ENCODE measurements around the gene ZDHHC13.

The ZDHHC13 gene

DNA sequence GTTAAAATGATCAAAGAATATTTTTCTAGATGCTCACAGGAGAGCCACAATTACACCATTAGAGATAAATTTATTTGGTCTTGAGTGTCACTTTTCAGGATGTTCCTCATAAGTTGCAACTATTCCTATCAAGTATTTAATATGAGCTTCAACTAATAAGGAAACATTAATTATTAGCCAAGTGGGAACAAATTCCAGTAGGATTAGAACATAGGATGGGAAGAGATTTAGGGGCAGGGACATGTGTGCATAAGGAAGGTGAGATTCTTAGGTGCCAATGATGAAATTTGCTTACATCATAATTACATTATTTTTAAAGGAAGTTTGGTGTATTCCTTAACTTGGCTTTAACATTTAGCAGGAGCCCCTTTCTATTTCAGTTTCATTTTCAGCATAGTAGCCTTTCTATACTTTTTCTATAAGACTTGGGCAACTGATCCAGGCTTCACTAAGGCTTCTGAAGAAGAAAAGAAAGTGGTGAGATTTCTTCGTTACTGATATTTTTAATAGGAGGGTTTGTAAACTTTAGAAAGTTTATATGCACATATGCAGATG is 46.1 kb downstream of the ZDHHC13 start:
- Histone ChIP-seq H3K36me3 (ENCODE audit: control insufficient read depth, insufficient read depth, low read length) (peaks cover 3% of the 10 kb centered on the region), H3K4me3 (replicated peaks; ENCODE audit: low read depth, low read length) (no peak overlapping the region), H3K27me3 (replicated peaks; ENCODE audit: control insufficient read depth, insufficient read depth, low read length) (no peaks in the 10 kb centered on the region)
- no peak for DNase-seq (ENCODE audit: extremely low read depth, insufficient read length)
- TF ChIP-seq, protein P1, sequence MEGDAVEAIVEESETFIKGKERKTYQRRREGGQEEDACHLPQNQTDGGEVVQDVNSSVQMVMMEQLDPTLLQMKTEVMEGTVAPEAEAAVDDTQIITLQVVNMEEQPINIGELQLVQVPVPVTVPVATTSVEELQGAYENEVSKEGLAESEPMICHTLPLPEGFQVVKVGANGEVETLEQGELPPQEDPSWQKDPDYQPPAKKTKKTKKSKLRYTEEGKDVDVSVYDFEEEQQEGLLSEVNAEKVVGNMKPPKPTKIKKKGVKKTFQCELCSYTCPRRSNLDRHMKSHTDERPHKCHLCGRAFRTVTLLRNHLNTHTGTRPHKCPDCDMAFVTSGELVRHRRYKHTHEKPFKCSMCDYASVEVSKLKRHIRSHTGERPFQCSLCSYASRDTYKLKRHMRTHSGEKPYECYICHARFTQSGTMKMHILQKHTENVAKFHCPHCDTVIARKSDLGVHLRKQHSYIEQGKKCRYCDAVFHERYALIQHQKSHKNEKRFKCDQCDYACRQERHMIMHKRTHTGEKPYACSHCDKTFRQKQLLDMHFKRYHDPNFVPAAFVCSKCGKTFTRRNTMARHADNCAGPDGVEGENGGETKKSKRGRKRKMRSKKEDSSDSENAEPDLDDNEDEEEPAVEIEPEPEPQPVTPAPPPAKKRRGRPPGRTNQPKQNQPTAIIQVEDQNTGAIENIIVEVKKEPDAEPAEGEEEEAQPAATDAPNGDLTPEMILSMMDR (IDR thresholded peaks at IDR 0.05; ENCODE audit: insufficient read depth, low read length, poor library complexity, severe bottlenecking), result no peak

DNA sequence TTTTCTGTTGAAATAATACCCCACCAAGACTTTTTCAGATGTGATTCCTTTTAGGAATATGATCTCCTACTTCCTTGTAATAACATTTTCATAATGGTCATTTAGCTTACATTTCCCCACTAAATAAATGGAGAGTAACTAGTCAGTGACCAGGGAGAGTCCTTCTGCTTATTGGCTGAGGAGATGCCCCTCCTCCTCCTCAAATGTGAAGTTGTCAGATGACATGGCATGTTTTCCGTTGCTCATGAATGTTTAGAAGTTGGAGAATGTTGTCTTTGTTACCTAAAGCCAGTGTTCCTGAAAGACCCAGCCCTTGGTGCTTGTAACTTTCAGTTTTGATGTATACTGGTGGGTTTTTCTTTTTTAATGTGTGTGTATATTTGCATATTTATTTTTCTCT is 46.6 kb downstream of the ZDHHC13 start:
- Histone ChIP-seq H3K27me3 (replicated peaks; ENCODE audit: control insufficient read depth, insufficient read depth, low read length) (no peaks in the 10 kb centered on the region), H3K36me3 (ENCODE audit: control insufficient read depth, insufficient read depth, low read length) (peaks cover 3% of the 10 kb centered on the region), H3K4me3 (replicated peaks; ENCODE audit: low read depth, low read length) (no peak overlapping the region)
- TF ChIP-seq, protein P1 (IDR thresholded peaks at IDR 0.05; ENCODE audit: insufficient read depth, low read length, poor library complexity, severe bottlenecking), result no peak
- no peak for DNase-seq (ENCODE audit: extremely low read depth, insufficient read length)

DNA sequence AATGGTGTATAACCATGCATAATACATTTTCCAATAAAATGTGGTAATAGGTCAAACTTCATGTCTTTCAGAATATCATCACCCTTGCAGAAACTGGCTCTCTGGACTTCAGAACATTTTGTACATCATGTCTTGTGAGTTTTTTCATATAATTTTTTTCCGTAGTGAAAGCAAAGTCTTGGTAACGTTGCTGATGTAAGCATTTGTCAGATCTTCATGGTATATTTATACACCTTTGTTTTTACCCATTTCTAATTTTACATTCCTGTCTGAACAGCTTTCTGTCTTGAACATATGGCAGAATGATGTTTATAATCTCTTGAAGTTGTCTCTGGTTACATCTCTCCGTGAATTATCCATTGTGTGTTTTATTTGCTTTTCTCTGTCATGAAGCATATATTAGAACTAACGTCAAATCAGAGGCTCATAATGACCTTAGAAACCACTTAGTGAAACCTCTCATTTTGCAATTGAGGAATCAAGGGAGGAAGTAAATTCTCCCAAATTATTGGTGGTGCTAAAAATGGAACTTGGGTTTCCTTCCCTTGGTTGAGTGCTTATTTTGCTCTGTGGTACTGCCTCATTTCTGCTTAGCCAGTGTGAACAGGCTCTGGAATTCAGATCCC is 47.4 kb downstream of the ZDHHC13 start:
- Histone ChIP-seq H3K36me3 (ENCODE audit: control insufficient read depth, insufficient read depth, low read length) (peaks cover 3% of the 10 kb centered on the region), H3K4me3 (replicated peaks; ENCODE audit: low read depth, low read length) (no peak overlapping the region), H3K27me3 (replicated peaks; ENCODE audit: control insufficient read depth, insufficient read depth, low read length) (no peaks in the 10 kb centered on the region)
- TF ChIP-seq, protein P1 (IDR thresholded peaks at IDR 0.05; ENCODE audit: insufficient read depth, low read length, poor library complexity, severe bottlenecking), result no peak
- DNase-seq (ENCODE audit: extremely low read depth, insufficient read length), result no peak

DNA sequence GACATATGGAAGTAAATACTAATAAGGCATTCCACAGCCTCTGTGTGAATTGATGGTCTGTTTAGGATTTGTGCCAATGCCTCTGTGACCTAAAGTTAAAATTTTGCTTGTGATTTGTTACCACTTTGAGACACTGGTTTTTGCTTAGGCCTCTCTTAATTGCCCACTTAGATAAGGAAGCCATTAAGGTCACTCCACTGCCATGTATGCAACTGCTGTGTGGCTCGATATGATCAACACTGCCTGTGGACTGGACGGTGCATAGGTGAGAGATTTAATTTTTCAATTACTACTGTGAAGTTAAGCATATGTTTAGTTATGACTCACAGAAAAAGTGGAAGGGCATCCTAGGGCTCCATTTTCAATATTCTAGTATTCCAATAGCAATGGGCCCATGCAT is 47.9 kb downstream of the ZDHHC13 start:
- Histone ChIP-seq H3K27me3 (replicated peaks; ENCODE audit: control insufficient read depth, insufficient read depth, low read length) (no peaks in the 10 kb centered on the region), H3K36me3 (ENCODE audit: control insufficient read depth, insufficient read depth, low read length) (no peaks in the 10 kb centered on the region; the same call in none of the 2 replicates), H3K4me3 (replicated peaks; ENCODE audit: low read depth, low read length) (no peak overlapping the region)
- TF ChIP-seq, protein P1 (IDR thresholded peaks at IDR 0.05; ENCODE audit: insufficient read depth, low read length, poor library complexity, severe bottlenecking), result no peak
- no peak for DNase-seq (ENCODE audit: extremely low read depth, insufficient read length)

DNA sequence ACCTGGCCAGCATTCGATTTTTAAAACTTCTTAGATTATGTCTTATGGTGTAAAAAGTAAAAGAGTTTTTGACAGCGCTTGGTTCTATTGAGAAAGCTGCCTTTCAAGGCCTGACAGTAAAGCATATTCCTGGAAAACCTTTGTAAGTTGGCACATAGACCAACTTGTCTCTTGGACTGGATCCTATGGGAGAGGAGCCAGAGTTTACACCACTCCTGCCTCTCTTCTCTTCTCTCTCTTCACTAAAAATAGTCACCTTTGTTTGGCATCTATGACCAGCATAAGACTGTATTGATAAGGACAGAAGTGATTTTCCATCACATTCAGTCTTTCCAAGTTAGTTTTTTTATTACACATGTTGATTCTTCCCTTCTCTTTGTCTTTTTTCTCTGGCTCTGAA is 51.1 kb downstream of the ZDHHC13 start:
- H3K36me3 ChIP-seq (ENCODE audit: control insufficient read depth, insufficient read depth, low read length), result peaks cover 6% of the 10 kb centered on the region
- DNase-seq (ENCODE audit: extremely low read depth, insufficient read length), result no peak
- H3K4me3 ChIP-seq (replicated peaks; ENCODE audit: low read depth, low read length), result no peak overlapping the region
- H3K27me3 ChIP-seq (replicated peaks; ENCODE audit: control insufficient read depth, insufficient read depth, low read length), result no peaks in the 10 kb centered on the region
- TF ChIP-seq, protein P1 (IDR thresholded peaks at IDR 0.05; ENCODE audit: insufficient read depth, low read length, poor library complexity, severe bottlenecking), result no peak
